GM12874 (cell line): ENCODE data around the gene PSTPIP1.

Experiments used
- TF ChIP-seq, protein P1 (sequence below): IDR thresholded peaks from 2 replicates; pipeline ENCODE4 v1.5.1; 2011; ENCODE audit warnings: low read depth, mild to moderate bottlenecking, control low read depth, low read length, moderate library complexity; ENCODE audit not compliant: insufficient read depth

Gene PSTPIP1

GRCh38 chr15:76982356-76982755 lies 12.6 kb upstream of the PSTPIP1 start:
- TF ChIP-seq, protein P1, sequence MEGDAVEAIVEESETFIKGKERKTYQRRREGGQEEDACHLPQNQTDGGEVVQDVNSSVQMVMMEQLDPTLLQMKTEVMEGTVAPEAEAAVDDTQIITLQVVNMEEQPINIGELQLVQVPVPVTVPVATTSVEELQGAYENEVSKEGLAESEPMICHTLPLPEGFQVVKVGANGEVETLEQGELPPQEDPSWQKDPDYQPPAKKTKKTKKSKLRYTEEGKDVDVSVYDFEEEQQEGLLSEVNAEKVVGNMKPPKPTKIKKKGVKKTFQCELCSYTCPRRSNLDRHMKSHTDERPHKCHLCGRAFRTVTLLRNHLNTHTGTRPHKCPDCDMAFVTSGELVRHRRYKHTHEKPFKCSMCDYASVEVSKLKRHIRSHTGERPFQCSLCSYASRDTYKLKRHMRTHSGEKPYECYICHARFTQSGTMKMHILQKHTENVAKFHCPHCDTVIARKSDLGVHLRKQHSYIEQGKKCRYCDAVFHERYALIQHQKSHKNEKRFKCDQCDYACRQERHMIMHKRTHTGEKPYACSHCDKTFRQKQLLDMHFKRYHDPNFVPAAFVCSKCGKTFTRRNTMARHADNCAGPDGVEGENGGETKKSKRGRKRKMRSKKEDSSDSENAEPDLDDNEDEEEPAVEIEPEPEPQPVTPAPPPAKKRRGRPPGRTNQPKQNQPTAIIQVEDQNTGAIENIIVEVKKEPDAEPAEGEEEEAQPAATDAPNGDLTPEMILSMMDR = no peak

- TF ChIP-seq, protein P1 = no peak
Observed at GRCh38 chr15:76982756-76983155, 12.2 kb upstream of the PSTPIP1 start.

GRCh38 chr15:76983590-76984375 lies 11.1 kb upstream of the PSTPIP1 start:
- TF ChIP-seq, protein P1 = no peak

DNA sequence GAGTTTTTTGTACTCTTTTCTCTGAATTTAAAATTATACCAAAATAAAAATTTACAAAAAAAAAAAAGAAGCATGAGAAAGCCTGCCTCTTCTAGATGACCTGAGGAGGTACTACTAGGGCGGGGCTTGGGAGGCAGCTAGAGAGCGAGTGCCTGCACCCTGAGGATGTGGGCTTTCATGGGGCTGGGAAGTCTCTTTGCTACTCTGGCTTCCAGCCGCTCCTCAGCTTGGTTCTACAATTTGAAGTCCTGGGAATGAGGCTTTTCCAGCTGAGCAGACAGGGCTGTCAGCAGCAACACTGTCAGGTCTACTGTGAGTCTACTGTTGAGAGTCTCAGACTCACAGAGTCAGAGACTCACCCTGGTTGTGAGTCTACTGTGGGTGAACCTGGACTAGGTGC lies 8.2 kb upstream of the PSTPIP1 start:
- TF ChIP-seq, protein P1 = no peak

- TF ChIP-seq, protein P1 = no peak
Observed at GRCh38 chr15:76987276-76987675, 7.7 kb upstream of the PSTPIP1 start.

- TF ChIP-seq, protein P1 = no peak
Observed at GRCh38 chr15:76987896-76988860, 6.7 kb upstream of the PSTPIP1 start.
